Measurements from ENCODE around the gene CD163L1.

CD163L1 gene

GRCh38 chr12:7444076-7444475 is at the start of gene CD163L1:
TSS of gene CD163L1 (minus strand) at chr12:7444153. CDS start at chr12:7444127, 26 bp downstream.
- DNase-seq (ENCODE audit: extremely low read depth, insufficient read length): no peak
- H3K4me3 ChIP-seq (replicated peaks; ENCODE audit: low read depth, low read length): no peak within 1 kb of the TSS
- TF ChIP-seq CTCF (IDR thresholded peaks at IDR 0.05; ENCODE audit: insufficient read depth, low read length, poor library complexity, severe bottlenecking): no peak
- H3K27me3 ChIP-seq (replicated peaks; ENCODE audit: control insufficient read depth, insufficient read depth, low read length): no peaks in the 10 kb centered on the region
- no peaks in the 10 kb centered on the region for H3K36me3 ChIP-seq (ENCODE audit: control insufficient read depth, insufficient read depth, low read length)

GRCh38 chr12:7493006-7493405 is 49.1 kb upstream of the CD163L1 start:
- H3K36me3 ChIP-seq (ENCODE audit: control insufficient read depth, insufficient read depth, low read length): no peaks in the 10 kb centered on the region
- no peak for TF ChIP-seq CTCF (IDR thresholded peaks at IDR 0.05; ENCODE audit: insufficient read depth, low read length, poor library complexity, severe bottlenecking)
- no peak for DNase-seq (ENCODE audit: extremely low read depth, insufficient read length)
- H3K4me3 ChIP-seq (replicated peaks; ENCODE audit: low read depth, low read length): no peak overlapping the region
- H3K27me3 ChIP-seq (replicated peaks; ENCODE audit: control insufficient read depth, insufficient read depth, low read length): no peaks in the 10 kb centered on the region

GRCh38 chr12:7486512-7486911 is 42.6 kb upstream of the CD163L1 start:
- H3K4me3 ChIP-seq (replicated peaks; ENCODE audit: low read depth, low read length): no peak overlapping the region
- no peak for DNase-seq (ENCODE audit: extremely low read depth, insufficient read length)
- H3K27me3 ChIP-seq (replicated peaks; ENCODE audit: control insufficient read depth, insufficient read depth, low read length): no peaks in the 10 kb centered on the region
- no peak for TF ChIP-seq CTCF (IDR thresholded peaks at IDR 0.05; ENCODE audit: insufficient read depth, low read length, poor library complexity, severe bottlenecking)
- no peaks in the 10 kb centered on the region for H3K36me3 ChIP-seq (ENCODE audit: control insufficient read depth, insufficient read depth, low read length)

GRCh38 chr12:7485095-7485494 is 41.1 kb upstream of the CD163L1 start:
- H3K27me3 ChIP-seq (replicated peaks; ENCODE audit: control insufficient read depth, insufficient read depth, low read length): no peaks in the 10 kb centered on the region
- no peak for TF ChIP-seq CTCF (IDR thresholded peaks at IDR 0.05; ENCODE audit: insufficient read depth, low read length, poor library complexity, severe bottlenecking)
- no peak overlapping the region for H3K4me3 ChIP-seq (replicated peaks; ENCODE audit: low read depth, low read length)
- no peak for DNase-seq (ENCODE audit: extremely low read depth, insufficient read length)
- H3K36me3 ChIP-seq (ENCODE audit: control insufficient read depth, insufficient read depth, low read length): no peaks in the 10 kb centered on the region

GRCh38 chr12:7483343-7483742 is 39.4 kb upstream of the CD163L1 start:
- no peaks in the 10 kb centered on the region for H3K27me3 ChIP-seq (replicated peaks; ENCODE audit: control insufficient read depth, insufficient read depth, low read length)
- H3K4me3 ChIP-seq (replicated peaks; ENCODE audit: low read depth, low read length): no peak overlapping the region
- no peak for DNase-seq (ENCODE audit: extremely low read depth, insufficient read length)
- no peak for TF ChIP-seq CTCF (IDR thresholded peaks at IDR 0.05; ENCODE audit: insufficient read depth, low read length, poor library complexity, severe bottlenecking)
- no peaks in the 10 kb centered on the region for H3K36me3 ChIP-seq (ENCODE audit: control insufficient read depth, insufficient read depth, low read length)

GRCh38 chr12:7479771-7480170 is 35.8 kb upstream of the CD163L1 start:
- Histone ChIP-seq H3K4me3 (replicated peaks; ENCODE audit: low read depth, low read length) (no peak overlapping the region), H3K36me3 (ENCODE audit: control insufficient read depth, insufficient read depth, low read length) (no peaks in the 10 kb centered on the region), H3K27me3 (replicated peaks; ENCODE audit: control insufficient read depth, insufficient read depth, low read length) (no peaks in the 10 kb centered on the region)
- no peak for TF ChIP-seq CTCF (IDR thresholded peaks at IDR 0.05; ENCODE audit: insufficient read depth, low read length, poor library complexity, severe bottlenecking)
- no peak for DNase-seq (ENCODE audit: extremely low read depth, insufficient read length)

Data from GM06990 (cell line).